ENCODE measurements around the gene MTPN. TPM values are rescaled to one million over a fixed set of nuclear protein-coding genes. Genes with fewer than 3 reads are reported as not detected.

MTPN gene
- total RNA-seq, 1 experiment from 2014 or later, result 198 TPM

GRCh38 chr7:135957627-135958026 lies 19.5 kb downstream of the MTPN start:
- no peak for DNase-seq (ENCODE audit: low read depth)

- no peak for DNase-seq (ENCODE audit: low read depth)
These were observed 20.8 kb downstream of the MTPN start for GRCh38 chr7:135956393-135956792.

DNA sequence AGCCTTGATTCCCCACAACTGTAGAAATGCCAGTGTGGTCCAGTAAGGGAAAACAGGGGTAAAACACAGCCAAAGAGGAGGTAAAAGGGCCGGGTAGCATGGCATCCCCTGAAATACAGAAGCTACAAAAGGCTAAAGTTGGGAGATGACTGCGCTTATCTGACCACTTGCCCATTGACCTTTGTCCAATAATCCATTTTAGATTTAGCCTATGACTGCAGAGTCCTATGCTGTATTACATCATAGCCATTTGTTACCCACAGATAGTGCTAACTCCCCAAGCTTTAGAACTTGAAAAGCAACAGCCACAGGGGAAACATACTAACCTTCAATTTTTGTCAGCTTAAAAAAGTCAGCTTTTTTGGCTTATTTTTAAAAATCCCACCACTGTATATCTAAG lies 26.2 kb downstream of the MTPN start:
- DNase-seq (ENCODE audit: low read depth), result no peak

- DNase-seq (ENCODE audit: low read depth), result no peak
These were observed 26.7 kb downstream of the MTPN start for GRCh38 chr7:135950429-135950828.

DNA sequence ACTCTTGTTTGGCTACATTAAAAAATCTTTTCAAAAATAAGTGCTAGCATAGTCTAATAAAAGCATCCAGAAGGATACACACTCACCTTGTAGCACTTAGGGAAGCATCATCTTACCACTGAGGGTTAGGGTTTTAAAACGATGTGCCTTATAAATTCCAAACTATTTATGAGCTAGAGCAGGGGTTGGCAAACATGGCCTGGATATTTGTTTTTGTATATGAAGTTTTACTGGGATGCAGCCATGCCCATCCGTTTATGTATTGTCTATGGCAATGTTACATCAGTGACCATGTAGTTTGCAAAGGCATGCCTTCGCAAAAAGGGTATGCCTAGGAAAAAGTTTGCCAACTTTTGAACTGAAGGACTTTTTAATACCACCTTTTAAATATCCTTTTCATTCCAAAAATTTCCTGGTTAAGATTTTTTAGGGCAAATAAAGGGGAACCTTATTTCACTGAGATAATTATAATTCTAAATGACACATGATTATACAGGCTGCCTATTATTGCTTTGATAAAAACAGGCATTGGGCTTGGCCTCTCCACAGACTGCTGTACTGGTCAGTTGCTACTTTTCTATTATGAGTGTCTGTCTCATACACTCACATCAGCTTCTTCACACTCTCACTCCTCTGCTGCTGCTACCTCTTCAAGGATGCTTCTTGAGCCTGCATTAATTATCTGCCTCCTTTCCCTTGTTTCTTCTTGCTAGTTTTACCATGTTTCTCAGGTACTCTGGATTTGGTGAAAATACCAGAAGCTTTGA lies 30.7 kb downstream of the MTPN start:
- DNase-seq (ENCODE audit: low read depth), result no peak

DNA sequence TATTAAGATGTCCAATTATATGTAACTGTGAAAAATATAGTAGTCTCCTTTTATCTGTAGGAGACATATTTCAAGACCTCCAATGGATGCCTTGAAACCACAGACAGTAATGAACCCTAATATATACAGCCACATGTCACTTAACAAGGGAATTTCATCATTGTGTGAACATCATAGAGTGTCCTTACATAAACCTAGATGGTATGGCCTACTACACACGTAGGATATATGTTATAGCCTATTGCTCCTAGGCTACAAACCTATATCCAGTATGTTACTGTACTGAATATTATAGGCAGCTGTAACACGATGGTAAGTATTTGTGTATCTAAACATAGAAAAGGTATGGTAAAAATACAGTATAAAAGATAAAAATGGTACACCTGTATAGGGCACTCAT lies 32.4 kb downstream of the MTPN start:
- no peak for DNase-seq (ENCODE audit: low read depth)

DNA sequence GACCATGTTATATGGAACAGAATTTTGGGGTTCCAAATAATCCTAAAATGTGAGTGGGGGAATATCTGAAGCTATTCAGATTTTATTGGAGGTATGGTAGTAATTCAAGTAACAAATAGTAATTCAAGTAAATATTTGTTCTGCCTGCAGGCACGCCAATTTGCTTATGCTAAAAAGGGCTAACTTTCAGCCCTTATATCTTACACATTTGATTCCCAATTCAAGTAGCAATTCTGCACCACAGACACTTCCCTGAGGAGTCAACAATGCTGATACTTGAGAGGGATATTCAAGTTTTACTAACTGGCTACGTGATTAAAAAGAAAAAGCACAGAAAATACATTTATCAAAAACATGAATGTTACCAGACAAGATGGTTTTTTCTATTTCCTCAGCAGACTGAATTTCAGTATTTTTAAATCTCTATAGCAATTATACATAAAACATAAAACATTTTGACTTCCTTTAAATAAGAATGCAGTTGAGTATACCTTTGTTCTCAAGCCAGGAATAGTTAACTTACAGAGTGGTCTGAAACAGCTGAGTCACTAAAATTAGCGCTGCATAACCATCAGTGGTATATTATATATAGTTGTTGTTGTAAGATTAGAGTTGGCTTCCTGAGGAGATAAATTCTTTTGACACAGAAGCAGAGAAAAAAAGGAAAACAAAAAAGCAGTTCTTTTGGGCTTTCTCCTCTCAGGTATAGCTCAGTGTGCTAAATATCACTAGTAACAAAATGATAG lies 33.9 kb downstream of the MTPN start:
- no peak for DNase-seq (ENCODE audit: low read depth)

GRCh38 chr7:135942614-135943013 lies 34.5 kb downstream of the MTPN start:
- DNase-seq (ENCODE audit: low read depth), result no peak

DNA sequence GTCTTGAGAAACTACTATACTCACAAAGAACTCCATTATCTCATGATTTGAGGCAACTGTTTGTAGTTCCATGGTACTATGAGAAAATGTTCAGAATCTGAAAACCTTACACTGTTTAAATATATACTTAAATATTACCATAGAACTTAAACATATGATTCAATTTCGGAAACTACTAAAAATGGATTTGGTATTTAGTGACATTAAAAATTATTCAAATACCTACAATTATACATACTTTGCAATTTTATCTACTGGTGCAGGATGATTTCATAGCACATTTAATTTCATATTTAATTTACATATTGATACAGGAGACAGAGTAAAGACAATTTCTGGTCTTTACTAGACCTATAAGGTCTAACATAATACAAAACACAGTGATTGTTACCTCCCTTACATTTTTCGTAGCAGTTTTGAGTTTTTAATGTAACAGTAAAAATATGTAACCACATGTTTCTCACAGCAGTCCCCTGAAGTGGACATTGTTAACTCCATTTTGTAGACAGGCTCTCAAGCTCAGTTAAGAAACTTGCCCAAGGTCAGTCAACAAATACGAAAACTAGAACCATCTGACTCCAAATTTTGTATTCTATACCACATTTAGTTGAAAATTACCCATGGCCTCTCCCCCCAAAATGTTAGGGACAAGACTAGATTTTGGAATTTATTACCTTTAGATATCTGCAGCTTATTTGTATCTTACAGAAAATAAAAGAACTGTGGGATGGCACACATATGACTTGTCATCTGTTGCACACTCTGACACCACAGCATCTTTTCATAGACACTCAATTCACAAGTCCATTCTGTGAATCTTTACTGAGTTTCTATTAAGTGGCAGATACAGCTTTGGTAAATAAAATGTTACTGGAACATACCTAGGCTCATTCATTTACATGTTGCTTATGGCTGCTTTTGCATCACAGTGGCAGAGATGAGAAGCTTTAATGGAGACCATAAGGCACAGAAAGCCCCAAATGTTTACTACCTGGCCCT lies 36.8 kb downstream of the MTPN start:
- no peak for DNase-seq (ENCODE audit: low read depth)

DNA sequence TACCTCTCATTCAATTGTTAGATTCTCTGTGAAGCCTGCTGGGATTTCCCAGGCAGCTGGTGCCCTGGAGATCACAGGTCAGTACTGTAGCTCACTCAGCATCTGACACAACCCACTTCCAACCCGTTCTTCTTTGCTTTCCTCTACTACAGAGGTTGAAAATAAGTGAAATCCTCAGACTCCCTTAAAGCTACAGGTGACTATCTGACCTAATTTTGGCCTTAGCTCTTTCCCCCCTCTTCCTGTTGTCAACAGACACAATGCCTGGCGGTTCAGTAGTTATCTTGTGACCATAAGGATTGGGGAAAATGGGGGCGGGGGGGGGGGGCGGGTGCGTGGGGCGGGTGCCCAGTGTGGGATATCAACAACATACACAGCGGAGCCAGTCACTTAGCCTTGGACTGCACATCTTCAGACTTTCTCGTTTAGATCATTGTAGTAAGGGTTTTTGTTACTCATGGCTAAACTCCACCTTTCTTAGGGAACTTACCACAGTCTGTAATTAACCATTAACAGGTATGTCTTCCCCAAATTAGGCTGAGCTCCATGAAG lies 37.8 kb downstream of the MTPN start:
- no peak for DNase-seq (ENCODE audit: low read depth)

DNA sequence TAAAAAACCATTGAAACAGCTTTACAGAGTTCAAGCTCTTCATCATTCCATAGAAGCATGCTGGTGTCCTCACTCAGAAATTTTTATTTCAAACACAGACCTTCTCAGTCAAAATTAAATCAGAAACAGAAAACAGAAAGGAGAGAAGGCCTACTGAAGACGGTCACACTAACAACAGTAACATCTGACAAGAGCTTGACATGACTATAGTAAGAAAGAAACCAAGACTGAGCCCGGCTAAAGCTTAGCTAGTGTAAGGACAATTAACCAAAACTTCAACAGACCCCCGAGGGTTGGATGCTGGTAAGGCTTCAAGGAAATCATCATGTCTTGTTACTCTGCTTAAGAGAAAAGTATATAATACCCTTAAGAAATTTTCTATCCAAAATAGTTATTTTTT lies 38.6 kb downstream of the MTPN start:
- no peak for DNase-seq (ENCODE audit: low read depth)

GRCh38 chr7:135938086-135938485 lies 39.1 kb downstream of the MTPN start:
- DNase-seq (ENCODE audit: low read depth), result no peak

DNA sequence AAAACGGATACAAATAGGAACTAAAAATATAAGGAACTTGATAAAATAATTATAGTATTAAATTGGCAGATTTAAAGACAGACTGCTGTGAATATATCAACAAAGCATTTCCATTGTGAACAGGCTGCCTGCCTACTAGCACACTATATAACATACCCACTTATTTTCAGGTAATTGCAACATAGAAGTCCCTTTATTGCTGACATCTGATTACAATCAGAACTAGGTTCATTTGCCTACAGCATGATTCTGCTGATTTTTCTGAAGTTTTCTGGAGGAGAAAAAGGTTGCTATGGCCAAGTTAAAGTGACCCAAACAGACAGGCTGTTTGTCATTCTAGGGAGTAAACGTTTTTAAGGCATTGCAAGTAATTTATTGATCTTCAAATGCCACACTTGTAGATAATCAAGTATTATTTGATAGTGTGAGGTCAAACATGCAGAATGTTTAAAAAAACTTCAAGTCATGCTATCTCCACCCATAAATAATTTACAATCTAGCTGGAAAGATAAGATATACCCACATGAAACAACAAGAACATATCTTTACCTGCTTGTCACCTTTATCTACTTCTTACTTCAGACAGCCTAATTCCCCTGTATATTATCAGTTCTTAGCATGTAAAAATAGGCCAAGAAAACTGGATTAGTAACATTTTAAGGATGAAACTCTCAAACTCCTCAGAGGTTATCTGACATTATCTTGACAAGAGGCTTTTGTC lies 40.5 kb downstream of the MTPN start:
- no peak for DNase-seq (ENCODE audit: low read depth)

GRCh38 chr7:135934651-135935050 lies 42.5 kb downstream of the MTPN start:
- DNase-seq (ENCODE audit: low read depth), result no peak

- no peak for DNase-seq (ENCODE audit: low read depth)
These were observed 43.5 kb downstream of the MTPN start for GRCh38 chr7:135933509-135934188.

GRCh38 chr7:135932131-135932530 lies 45.0 kb downstream of the MTPN start:
- DNase-seq (ENCODE audit: low read depth), result no peak

DNA sequence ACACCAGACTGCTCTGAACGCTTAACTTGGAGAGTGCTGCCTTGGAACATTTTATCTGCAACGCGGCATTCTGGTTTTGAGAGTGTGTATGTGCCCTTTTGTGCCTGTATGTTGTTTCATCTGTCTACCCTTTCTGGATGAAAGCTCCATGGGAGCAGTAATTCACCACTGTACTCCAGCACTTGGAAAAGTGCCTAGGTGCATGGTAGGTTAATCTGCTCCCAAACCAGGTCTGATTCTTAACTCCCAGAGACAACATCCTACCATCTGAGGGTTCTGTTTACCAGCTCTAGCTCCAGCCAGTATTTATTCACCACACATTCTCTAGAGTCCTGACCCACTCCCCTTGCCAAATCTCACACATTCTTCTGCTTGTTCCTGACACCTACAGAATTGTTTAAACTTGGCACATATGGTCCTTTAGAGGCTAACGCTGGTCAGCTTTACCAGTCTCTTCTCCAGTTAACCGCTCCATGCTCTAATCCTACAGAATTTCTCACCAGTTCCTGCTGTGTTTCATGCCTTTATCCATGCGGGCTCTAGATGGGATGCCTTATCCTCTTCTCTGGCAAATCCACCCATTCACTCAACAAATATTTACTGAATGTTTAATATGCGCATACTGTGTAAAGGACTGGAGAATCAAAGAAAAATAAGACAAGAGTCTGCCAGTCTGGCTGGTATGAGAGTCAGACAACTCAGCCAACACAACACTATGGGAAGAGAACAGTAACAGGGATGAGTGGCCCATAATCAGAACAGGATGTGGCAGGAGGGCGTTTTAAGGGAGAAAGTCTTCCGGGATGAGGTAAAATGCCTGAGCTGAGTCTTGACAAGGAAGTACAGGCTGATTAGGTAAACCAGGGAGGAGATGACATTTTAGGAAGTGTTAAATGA lies 46.3 kb downstream of the MTPN start:
- DNase-seq (ENCODE audit: low read depth), result peak; percentile 27

DNA sequence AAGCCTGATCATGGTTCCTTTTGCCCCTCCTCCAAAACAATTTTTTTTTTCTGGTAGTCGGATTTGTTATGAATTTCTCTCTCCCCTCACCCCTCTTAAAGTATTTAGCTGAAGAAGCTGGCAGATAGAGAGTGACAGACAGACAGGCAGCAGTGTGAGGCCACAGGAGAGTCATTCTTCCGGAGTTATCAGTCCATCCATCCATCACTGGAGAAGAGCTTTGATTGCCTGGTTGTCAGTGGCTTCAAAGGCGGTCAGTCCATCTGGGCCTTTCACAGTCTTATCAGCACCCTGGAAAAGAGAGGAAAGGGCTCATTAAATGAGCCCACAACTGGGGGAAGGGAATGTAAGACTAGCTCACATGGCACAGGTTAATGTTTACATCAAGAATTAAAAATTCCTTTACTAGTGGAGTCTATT lies 47.4 kb downstream of the MTPN start:
- DNase-seq (ENCODE audit: low read depth), result no peak

- no peak for DNase-seq (ENCODE audit: low read depth)
These were observed 47.9 kb downstream of the MTPN start for GRCh38 chr7:135929249-135929648.
